Endothelial cell of umbilical vein (primary cell): Measurements from ENCODE around the gene CLTCL1.

Source experiments
- EZH2 ChIP-seq: IDR thresholded peaks from 2 replicates; pipeline ENCODE4 v1.6.1; 2012; ENCODE audit warnings: borderline replicate concordance, low read depth, mild to moderate bottlenecking, moderate library complexity, low read length, inconsistent platforms; ENCODE audit not compliant: severe bottlenecking
- POLR2A ChIP-seq: IDR thresholded peaks from 2 replicates; pipeline ENCODE4 v1.6.1; 2012; ENCODE audit warnings: low read depth, mild to moderate bottlenecking, control low read depth, low read length
- TF ChIP-seq, protein P1 (sequence below), 2 donors: IDR thresholded peaks; 1 replicate in 1 of 2; 2 replicates in 1 of 2; pipeline ENCODE4 v1.5.1; 2011; ENCODE audit warnings: low read length in 2 of 2, mild to moderate bottlenecking in 2 of 2, moderate library complexity in 2 of 2, control low read depth in 1 of 2, inconsistent platforms in 1 of 2, low read depth in 1 of 2; ENCODE audit not compliant: insufficient read depth in 1 of 2; ENCODE audit errors: extremely low read depth in 1 of 2

DNA sequence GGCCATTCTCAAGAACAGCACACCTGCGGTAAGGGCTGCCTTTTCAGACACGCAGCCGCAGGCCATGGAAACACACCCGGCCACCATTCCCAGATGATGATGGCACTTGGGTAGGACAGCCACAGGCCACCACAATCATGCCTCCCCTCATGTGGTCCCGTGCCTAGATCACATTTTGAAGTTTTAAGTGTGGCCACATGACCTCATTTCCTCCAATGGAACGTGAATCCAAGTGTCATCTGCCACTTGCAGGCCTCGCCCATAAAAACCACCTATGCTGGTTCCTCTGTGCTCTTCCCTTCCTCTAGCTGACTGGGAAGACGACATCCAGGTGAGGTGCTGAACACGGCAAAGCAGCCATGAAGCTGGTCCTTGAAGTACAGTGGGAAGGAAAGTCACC, 68.4 kb downstream of the CLTCL1 start:
- TF ChIP-seq POLR2A (no peak), EZH2 (no peak)
- TF ChIP-seq, protein P1, sequence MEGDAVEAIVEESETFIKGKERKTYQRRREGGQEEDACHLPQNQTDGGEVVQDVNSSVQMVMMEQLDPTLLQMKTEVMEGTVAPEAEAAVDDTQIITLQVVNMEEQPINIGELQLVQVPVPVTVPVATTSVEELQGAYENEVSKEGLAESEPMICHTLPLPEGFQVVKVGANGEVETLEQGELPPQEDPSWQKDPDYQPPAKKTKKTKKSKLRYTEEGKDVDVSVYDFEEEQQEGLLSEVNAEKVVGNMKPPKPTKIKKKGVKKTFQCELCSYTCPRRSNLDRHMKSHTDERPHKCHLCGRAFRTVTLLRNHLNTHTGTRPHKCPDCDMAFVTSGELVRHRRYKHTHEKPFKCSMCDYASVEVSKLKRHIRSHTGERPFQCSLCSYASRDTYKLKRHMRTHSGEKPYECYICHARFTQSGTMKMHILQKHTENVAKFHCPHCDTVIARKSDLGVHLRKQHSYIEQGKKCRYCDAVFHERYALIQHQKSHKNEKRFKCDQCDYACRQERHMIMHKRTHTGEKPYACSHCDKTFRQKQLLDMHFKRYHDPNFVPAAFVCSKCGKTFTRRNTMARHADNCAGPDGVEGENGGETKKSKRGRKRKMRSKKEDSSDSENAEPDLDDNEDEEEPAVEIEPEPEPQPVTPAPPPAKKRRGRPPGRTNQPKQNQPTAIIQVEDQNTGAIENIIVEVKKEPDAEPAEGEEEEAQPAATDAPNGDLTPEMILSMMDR (IDR thresholded peaks at IDR 0.05; ENCODE audit: extremely low read depth in 1 of 2, insufficient read depth in 1 of 2, low read depth in 1 of 2, low read length in 2 of 2) = no peak
